Astrocyte of the cerebellum (primary cell): Measurements from ENCODE around the gene PSORS1C2.

Experiments used
- DNase-seq: peaks from one replicate; pipeline ENCODE4 v3.0.0-alpha.2; 2011; ENCODE audit warnings: low read depth
- H3K4me3 ChIP-seq: 2 replicates; pipeline ENCODE4 v1.5.1; 2011; ENCODE audit warnings: mild to moderate bottlenecking, low read depth, low read length, moderate library complexity
- in situ Hi-C: cut with HindIII; loops from 2 replicates; pipeline ENCODE4 v1.10.0; 2017; ENCODE audit warnings: low sequenced_read_pairs
- TF ChIP-seq, protein P1 (sequence below): IDR thresholded peaks from 2 replicates; pipeline ENCODE4 v1.5.1; 2012; ENCODE audit warnings: low read length, low read depth, moderate library complexity, mild to moderate bottlenecking; ENCODE audit errors: missing control alignments

The PSORS1C2 gene

DNA sequence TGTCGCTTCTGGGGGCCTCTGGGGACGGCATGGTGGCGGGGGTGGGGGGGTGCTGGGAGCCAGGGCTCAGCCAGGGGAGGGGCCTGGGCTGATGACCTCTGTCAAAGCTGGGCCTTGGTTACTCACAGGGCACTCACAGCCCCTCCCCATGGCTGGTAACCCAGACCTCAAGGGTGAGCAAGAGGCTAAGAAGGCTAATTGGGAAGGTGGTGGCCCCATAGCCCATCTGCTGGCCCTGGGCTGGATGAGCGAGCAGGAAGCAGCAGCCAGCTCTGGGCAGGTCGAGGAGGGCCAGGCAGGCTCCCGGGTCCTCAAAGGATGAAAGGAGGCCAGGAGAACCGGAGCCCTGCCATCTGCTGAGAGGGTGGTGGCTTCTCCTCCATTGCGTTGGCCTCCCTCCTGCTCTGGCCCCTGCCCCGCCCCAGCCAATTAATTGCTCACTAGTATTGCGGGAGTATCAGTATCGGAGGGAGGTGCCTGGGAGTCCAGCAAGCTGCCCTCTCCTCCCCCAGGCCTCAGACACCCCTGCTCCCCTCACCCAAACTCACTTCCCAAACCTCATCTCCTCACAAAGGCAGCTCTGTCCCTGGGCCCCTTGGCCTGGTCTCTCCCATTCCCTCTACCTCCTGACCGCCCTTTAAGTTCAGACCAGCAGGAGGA is 17.6 kb downstream of the PSORS1C2 start:
- in situ Hi-C loops: no loop called here
- TF ChIP-seq, protein P1, sequence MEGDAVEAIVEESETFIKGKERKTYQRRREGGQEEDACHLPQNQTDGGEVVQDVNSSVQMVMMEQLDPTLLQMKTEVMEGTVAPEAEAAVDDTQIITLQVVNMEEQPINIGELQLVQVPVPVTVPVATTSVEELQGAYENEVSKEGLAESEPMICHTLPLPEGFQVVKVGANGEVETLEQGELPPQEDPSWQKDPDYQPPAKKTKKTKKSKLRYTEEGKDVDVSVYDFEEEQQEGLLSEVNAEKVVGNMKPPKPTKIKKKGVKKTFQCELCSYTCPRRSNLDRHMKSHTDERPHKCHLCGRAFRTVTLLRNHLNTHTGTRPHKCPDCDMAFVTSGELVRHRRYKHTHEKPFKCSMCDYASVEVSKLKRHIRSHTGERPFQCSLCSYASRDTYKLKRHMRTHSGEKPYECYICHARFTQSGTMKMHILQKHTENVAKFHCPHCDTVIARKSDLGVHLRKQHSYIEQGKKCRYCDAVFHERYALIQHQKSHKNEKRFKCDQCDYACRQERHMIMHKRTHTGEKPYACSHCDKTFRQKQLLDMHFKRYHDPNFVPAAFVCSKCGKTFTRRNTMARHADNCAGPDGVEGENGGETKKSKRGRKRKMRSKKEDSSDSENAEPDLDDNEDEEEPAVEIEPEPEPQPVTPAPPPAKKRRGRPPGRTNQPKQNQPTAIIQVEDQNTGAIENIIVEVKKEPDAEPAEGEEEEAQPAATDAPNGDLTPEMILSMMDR: no peak
- no peak overlapping the region for H3K4me3 ChIP-seq
- DNase-seq: no peak

DNA sequence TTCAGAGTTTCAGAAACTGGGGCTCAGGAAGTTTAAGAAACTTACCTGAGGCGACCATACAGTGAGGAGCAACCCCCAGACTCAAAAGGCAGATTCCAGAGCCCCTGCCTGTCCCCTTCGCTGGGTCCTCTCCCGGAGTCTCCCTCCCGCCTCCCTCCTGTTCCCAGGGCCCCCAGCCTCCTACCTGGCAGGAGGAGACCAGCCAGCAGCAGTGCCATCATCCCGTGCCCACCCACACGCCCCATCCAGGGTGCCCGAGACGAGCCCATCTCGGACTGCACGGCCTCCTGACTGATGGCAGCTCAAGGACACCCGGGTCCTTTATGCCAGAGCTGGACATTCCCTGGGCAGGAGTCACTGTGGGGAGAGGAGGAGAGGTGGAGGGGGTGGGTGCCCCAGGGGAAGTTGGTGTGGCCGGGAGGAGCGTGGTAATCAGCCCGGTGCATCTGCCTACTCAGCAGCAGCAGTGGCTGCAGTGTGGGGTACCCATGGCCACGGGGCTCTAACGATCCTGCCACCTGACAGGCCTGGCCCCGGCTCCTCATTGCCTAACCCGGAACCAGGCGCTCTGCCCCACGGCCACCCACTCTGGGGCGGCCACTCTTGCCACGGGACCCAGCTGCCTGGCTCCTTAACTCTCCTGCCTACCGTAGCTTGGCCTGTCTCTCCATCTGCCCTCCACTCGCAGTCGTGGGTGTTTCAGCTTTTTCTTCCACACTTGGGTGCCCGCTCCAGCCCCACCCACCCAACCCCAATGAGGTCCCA is 18.5 kb downstream of the PSORS1C2 start, which contains the start of gene CDSN:
Gene CDSN, minus strand, starts transcription at position 296 of the 765 bp plus-strand sequence. Its CDS starts 27 bp downstream, at position 269.
- TF ChIP-seq, protein P1: no peak
- H3K4me3 ChIP-seq: no peak within 1 kb of the TSS
- no peak for DNase-seq
- in situ Hi-C loops: no loop called here

DNA sequence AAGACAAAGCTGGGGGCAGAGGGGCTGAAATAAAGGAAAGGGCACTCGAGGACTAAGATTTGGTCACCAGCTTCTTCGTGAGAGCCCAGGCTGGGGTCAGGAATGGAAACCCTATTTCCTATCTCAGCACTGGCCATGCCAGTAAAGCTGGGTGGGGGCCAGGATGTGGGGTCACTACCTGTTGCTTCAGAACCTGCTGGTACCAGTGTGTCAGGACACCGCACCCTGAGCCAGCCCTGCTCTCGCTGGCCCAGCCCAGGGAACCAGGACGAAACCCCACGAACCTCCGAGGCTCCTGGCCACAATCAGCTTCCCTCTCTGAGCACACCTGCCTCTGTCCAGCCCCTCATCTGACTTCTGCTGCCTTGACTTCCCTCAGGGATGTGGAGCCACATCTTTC is 20.7 kb downstream of the PSORS1C2 start:
- in situ Hi-C loops: no loop called here
- no peak for DNase-seq
- H3K4me3 ChIP-seq: no peak overlapping the region
- TF ChIP-seq, protein P1: no peak

DNA sequence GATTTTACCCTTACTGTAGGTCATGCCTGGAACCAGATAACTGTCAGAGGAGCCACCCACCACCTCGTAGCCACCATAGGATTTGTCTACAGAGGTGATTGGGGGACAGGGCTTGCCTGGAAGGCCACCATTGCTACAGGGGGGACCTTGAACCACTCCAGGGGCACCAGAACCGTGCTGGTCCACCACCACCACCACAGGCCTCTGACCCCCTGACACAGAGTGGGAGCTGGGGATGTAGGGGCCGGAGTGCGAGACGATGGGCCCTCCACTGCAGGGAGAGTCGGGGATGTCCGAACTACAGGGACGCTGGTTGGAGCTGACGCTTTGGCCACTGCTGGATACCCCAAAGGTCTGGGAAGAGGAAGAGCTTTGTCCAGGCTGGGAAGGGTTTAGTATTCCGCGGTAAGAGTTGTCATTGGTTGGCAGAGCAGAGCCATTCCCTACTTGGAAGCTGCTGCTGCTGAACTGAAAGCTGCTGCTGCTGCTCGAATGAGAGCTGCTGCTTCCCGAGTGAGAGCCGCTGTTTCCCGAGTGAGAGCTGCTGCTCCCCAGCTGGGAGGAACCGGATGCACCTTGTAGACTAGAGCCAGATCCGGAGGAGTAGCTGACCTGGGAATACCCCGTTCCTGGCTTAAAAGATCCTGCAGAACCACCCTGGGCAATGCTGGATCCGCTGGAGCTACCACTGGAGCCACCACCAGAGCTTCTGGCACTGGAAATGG is 22.0 kb downstream of the PSORS1C2 start:
- DNase-seq: no peak
- no peak overlapping the region for H3K4me3 ChIP-seq
- in situ Hi-C loops: no loop called here
- TF ChIP-seq, protein P1: no peak

DNA sequence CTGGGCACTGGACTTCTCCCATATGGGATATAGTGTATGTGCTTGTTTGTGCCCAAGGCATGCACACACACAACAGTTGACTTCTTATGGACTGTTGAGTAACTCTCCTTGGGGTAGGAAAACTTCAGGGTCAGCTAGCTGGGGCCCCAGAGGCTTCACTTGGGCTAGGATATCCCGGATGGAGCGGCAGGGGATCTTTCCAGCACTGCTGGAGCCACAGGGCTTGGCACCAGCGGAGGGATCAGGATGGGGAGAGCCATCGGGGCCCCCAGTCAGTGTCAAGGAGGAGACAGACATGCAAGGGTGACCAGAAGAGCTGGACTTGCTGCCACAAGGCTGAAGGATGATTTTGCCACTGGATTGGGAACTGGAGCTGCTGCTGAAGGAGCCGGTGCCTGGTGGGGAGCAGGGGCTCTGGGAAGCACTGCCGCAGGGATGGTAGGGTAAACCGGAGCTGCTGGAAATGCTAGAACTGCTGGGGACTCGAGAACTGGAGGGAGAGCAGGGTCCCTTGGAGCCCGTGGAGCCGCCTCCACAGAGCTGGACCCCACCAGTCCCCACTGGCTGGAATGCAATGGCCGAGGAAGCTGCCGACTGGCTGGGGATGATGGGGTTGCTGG is 22.8 kb downstream of the PSORS1C2 start:
- TF ChIP-seq, protein P1: no peak
- DNase-seq: no peak
- H3K4me3 ChIP-seq: no peak overlapping the region
- in situ Hi-C loops: no loop called here
